ENCODE results near the gene ACOX3.
"Not testable (repeated sequence)": the region's sequence is repeated elsewhere in the genome, so short reads cannot be mapped to it uniquely, and the experiment has no call there.

Gene ACOX3

GRCh38 chr4:8428288-8429097, 12.0 kb downstream of the ACOX3 start:
- peak; percentile 82 for DNase-seq

GRCh38 chr4:8427761-8428287, 12.7 kb downstream of the ACOX3 start:
- peak; percentile 53 for DNase-seq

GRCh38 chr4:8427262-8427661, 13.3 kb downstream of the ACOX3 start:
- no peak for DNase-seq

GRCh38 chr4:8422786-8423185, 17.7 kb downstream of the ACOX3 start:
- DNase-seq, result no peak

- DNase-seq, result no peak
Observed at GRCh38 chr4:8422327-8422726, 18.2 kb downstream of the ACOX3 start.

- DNase-seq, result not testable (repeated sequence)
Observed at GRCh38 chr4:8420151-8420550, 20.4 kb downstream of the ACOX3 start.

- DNase-seq, result peak; percentile 77
Observed at GRCh38 chr4:8419222-8420041, 21.1 kb downstream of the ACOX3 start.

GRCh38 chr4:8417071-8417614, 23.4 kb downstream of the ACOX3 start:
- no peak for DNase-seq

- peak; percentile 66 for DNase-seq
Observed at GRCh38 chr4:8414377-8414776, 26.1 kb downstream of the ACOX3 start.

- no peak for DNase-seq
Observed at GRCh38 chr4:8412288-8412687, 28.2 kb downstream of the ACOX3 start.

GRCh38 chr4:8411351-8412180, 29.0 kb downstream of the ACOX3 start:
- DNase-seq, result no peak

GRCh38 chr4:8410641-8411271, 29.8 kb downstream of the ACOX3 start:
- DNase-seq, result no peak

- no peak for DNase-seq
Observed at GRCh38 chr4:8410066-8410625, 30.4 kb downstream of the ACOX3 start.

GRCh38 chr4:8409264-8410065, 31.1 kb downstream of the ACOX3 start:
- peak; percentile 30 for DNase-seq

GRCh38 chr4:8407756-8408155, 32.8 kb downstream of the ACOX3 start:
- DNase-seq, result no peak

GRCh38 chr4:8407316-8407715, 33.2 kb downstream of the ACOX3 start:
- DNase-seq, result no peak

- DNase-seq, result not testable (repeated sequence)
Observed at GRCh38 chr4:8406887-8407286, 33.6 kb downstream of the ACOX3 start.

- DNase-seq, result no peak
Observed at GRCh38 chr4:8405516-8405875, 35.0 kb downstream of the ACOX3 start.

- no peak for DNase-seq
Observed at GRCh38 chr4:8404791-8405515, 35.6 kb downstream of the ACOX3 start.

GRCh38 chr4:8403976-8404375, 36.5 kb downstream of the ACOX3 start:
- no peak for DNase-seq

All from stimulated activated naive CD4-positive, alpha-beta T cell treated with Interleukin-2 at 50 U/mL for 16 hours (primary cell).